ENCODE results near the gene SLIT3.
"Not testable (repeated sequence)": the region's sequence is repeated elsewhere in the genome, so short reads cannot be mapped to it uniquely, and the experiment has no call there.

SLIT3 gene

DNA sequence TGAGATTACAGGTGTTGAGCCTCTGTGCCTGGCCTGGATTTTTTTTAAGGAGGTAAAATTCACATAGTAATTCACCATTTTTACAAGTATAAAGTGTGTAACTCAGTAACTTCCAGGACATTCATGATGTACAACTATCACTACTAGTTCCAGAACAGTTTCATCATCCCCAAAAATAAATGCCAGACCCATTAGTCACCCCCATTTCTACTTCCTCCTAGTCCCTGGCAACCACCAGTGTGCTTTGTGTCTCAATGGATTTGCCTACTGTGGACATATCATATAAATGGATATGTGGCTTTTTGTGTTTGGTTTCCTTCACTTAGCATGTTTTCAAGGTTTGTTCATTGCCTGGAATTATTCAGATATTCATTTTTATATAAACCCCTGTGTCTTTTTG is 649.3 kb downstream of the SLIT3 start:
- no peak for DNase-seq

DNA sequence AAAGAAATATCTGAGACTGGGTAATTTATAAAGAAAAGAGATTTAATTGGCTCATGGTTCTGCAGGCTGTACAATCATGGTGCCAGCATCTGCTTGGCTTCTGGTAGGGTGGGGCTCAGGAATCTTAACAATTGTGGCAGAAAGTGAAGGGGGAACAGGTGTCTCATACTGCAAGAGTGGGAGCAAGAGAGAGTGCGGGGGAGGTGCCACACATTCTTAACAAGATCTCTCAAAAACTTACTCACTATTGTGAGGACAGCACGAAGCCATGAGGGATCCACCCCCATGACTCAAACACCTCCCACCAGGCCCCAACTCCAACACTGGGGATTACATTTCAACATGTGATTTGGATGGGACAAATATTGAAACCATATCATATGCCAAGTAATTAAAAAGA is 651.6 kb downstream of the SLIT3 start:
- no peak for DNase-seq

DNA sequence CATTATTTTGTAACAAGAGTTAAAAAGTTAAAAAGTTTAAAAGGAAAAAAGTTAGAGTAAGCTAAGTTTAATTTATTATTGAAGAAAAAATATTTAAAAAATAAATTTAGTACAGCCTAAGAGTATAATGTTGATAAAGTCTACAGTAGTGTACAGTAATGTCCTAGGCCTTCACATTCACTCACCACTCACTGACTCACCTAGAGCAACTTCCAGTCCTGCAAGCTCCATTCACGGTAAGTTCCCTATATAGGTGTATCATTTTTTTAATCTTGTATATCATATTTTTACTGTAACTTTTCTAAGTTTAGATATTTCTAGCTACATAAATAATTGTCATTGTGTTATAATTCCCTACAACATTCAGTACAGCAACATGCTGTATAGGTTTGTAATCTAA is 652.4 kb downstream of the SLIT3 start:
- DNase-seq: no peak

DNA sequence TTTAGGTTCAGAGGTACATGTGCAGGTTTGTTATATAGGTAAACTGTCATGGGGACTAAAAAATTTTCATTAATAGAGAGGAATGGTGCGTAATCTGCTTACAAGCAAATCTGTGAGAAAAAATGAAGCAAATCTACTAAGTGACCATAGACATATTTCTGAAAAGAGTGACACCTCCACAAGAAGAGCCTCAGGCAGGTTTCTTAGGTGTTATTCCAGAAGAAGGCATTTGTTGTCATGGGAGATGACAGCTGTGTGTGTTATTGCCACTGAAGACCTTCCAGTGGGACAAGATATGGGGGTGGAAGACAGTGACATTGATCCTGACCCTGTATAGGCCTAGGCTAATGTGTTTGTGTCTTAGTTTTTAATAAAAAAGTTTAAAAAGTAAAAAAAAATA is 652.9 kb downstream of the SLIT3 start:
- DNase-seq: no peak

DNA sequence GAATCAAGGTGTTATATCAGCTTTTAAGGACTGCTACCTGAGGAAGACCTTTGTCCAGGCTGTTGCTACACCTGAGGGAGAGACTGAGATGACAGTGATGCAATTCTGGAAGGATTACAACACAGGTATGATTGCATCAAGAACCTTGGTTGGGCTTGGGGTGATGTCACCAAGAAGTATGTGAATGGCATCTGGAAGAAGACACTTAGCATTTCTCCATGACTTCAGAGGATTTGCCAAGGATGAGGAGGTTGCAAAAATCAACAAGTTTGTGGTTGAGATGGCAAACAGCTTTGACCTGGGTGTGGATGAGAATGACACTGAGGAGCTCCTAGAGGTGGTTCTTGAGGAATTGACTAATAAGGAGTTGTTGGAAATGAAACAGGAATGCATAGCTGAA is 653.9 kb downstream of the SLIT3 start:
- DNase-seq: no peak

DNA sequence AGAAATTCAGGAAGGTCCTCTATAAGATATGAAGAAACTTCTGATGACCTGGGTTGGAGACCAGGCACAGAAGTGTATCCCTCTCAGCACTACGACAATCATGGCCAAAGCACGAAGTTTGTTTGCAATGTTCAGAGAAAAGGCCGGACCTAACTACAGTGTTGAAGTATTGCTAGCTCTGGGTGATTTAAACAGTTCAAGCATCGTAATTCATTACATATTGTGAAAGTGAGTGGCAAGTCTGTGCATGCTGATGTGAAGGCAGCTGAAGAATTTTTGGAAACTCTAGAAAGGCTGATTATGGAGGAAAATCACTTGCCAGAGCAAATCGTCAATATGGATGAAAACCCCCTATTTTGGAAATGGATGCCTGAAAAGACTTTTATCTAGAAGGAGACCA is 654.6 kb downstream of the SLIT3 start:
- DNase-seq: no peak

DNA sequence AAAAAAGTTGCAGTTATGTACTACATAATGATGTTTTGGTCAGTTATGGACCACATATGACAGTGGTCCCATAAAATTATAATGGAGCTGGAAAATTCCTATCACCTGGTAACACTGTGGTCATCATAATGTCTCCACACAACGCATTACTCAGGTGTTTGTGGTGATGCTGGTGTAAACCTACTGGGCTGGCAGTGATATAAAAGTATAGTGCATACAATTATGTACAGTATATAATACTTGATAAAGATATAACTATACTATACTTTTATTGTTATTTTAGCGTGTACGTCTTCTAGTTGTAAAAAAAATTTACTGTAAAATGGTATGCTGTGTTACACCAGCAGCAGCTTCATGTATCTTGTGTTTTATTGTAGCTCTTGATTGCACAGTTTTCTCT is 655.7 kb downstream of the SLIT3 start:
- DNase-seq: no peak

DNA sequence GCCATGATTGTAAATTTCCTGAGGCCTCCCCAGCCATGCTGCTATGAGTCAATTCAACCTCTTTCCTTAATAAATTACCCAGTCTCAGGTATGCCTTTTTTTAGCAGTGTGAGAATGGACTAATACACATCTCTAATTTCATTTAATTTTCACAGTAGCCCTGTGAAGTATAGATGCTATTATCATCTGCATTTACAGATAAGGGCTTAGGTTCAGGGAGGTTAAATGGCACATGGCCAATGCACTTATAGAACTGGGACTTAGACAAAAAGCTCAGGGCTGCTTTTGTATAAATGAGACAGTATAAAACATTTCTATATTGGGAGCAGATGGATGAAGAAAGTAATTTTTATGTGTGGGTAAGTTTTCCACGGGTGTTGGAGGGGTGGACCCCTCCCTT is 658.9 kb downstream of the SLIT3 start:
- no peak for DNase-seq

DNA sequence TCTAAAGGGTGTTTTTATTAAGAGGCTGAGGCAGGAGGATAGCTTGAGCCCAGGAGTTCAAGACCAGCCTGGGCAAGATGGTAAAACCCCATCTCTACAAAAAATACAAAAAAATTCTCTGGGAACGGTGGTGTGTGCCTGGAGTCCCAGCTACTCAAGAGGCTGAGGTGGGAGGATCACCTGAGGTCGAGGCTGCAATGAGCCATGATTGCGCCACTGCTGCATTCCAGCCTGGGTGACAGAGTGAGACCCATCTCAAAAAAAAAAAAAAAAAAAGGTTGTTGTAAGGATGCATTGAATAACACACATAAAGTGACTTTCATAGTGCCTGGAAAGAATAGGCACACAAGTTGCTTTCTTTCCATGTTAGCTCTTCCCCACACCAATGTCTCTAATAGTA is 662.1 kb downstream of the SLIT3 start:
- DNase-seq: not testable (repeated sequence)

DNA sequence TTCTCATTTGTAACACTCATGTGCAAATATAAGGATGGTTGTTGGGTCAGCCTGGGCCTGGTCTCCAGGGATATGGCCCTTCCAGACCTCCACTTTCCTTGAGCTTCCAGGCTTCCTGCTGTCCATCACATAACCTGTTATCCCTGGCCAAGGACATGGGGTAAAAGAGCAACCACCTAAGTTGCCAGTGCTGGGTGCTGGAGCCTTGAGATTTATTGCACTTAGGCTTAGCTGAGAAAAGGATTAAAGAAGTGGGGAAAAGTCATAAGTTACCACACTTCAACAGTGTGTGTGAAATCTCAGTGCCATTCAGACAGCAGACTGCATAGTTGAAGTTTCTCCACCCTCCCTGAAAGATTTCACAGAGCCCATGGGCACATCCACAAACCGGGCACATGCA is 663.1 kb downstream of the SLIT3 start:
- no peak for DNase-seq

DNA sequence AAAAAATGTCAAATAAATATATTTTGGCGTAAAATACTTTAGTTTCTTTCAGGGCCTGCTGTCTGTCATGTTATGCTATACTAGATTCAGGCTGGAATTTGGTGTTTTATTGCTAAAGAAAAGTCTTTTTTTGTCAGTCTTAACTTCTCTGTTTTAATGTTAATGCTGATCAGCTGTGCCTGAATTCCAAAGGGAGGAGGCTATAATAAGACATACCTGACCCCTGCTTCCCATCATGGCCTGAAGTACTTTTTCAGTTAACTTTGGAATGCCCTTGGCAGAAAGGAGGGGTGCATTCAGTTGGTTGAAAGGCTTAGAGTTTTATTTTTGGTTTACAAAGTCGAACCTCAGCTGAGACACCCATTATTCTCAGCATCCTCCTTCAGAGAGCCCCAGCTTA is 663.7 kb downstream of the SLIT3 start:
- DNase-seq: no peak

DNA sequence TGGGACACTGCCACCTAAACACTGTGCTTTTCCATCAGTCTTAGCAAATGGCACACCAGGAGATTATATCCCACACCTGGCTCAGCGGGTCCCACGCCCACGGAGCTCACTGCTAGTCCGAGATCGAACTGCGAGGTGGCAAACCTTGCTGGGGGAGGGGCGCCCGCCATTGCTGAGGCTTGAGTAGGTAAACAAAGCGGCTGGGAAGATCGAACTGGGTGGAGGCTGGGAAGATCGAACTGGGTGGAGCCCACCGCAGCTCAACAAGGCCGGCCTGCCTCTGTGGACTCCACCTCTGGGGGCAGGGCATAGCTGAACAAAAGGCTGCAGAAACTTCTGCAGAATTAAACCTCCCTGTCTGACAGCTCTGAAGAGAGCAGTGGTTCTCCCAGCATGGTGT is 670.0 kb downstream of the SLIT3 start:
- DNase-seq: not testable (repeated sequence)

DNA sequence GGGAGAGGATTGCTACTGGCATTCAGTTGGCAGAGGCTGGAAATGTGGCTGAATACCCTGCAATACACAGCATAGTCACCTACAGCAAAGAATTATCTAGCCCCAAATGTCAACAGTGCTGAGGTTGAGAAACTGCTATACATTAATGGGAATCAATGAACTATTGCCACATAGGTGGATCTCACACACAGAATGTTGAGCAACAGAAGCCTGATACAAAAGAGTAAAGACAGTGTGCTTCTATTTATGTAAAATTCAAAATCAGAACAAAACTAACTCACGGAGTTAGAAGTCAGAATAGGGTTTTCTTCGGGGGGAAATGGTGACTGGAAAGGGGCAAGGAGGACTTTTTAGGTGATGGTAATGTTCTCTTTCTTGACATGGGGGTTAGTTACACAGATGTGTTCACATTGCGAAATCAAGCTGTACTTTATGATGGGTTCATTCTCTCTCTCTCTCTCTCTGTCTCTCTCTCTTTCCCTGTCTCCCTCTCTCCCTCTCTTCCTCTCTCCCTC is 676.0 kb downstream of the SLIT3 start:
- DNase-seq: no peak

DNA sequence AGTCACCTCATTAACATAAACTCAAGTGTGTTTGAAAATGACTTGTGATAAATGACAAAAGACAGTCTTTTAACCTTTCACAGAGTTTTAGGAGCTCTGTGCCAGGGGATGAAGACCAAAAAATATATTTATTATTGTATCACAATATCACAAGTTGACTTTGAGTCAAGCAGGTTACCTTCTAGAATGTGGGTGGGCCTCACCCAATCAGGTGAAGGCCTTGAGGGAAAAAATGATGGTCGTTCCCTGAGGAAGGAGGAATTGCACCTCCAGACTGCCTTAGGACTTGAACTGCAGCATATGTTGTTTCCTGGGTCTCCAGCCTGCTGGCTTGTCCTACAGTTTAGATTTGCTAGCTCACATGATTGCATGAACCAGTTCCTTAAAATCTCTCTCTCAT is 680.1 kb downstream of the SLIT3 start:
- DNase-seq: no peak

DNA sequence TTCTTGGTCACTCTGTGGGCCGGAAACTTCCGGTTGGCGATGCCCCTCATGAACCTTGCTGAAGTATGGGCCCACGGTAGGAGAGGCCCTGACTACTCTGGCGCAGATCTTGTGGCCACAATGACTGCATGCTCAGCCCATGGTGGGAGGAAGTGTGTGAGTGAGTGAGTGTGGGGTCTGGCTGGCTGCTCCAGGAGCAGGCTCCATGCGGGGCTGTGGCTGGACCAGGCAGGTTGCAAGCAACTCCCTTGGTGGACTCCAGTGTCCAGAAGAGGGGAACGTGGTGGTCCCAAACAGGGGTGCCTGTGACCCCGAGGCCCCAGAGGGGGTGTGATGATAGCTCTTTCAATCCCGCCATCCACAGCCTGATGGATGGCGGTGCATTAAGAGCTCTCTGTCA is 686.3 kb downstream of the SLIT3 start:
- no peak for DNase-seq

DNA sequence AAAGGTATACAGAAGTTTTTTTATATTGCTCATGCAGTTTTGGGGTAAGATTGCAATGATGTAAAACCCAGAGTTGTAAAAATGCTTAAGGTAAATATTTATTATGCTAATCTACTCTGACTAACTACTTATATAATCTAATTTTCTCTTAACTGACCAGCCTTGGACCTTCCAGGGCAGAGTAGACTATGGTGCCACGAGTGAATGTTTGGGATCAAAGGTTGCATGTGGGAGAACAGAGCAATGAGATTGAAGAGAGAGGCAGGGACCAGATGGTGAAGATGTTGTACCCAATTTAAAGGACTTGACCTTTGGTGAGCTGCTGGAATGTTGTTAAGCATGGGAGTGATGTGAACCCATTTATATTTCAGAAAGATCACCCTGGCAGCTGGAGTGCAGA is 686.9 kb downstream of the SLIT3 start:
- no peak for DNase-seq

DNA sequence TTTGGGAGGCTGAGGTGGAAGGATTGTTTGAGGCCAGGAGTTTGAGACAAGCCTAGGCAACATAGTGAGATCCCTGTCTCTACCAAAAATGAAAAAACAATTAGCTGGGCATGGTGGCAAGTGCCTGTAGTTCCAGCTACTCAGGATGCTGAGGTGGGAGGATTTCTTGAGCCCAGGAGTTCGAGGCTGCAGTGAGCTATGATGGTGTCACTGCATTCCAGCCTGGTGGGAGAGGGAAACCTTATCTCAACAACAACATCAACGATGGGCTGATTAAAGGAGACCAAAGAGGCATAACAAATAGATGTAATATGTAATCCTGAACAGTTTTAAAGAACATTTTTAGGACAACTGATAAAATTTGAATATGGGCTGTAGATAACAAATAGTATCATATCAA is 687.5 kb downstream of the SLIT3 start:
- no peak for DNase-seq

DNA sequence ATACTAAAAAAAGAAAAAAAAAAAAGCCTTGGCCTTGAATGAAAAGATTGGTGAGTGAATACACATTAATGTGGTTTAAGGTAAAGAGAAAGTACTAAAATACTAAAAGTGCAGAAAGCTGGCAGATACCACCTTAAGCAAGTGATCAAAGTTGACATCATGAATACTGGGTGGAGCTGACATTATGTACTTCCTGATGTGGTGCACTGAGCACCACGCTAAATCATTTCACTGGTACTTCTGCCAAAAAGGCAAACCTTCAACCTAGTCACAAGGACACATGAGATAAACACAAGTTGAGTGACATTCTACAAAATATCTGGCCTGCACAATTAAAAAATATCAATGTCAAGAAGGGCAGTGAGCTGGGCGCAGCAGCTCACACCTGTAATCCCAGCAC is 687.9 kb downstream of the SLIT3 start:
- DNase-seq: no peak

DNA sequence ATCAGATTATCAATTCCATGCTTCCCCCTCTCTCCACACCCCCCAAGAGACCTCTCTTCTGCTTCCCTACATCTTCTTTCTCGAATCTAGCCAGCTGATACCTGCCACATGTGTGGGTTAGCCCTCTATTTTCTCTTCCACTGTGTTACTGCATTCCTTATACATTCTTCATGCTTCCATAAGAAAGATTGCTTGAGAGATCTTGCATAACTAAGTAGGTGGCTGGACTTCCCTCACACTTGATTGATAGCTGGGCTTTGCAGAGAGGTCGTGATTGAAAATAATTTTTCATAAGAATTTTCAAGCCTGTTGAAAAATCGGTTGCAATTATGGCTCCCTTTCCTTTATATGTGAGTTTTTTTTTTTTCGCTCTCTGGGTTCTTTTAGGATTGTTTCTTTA is 688.8 kb downstream of the SLIT3 start:
- DNase-seq: no peak
